ENCODE data around the gene ASTN1. TPM values are rescaled to one million over a fixed set of nuclear protein-coding genes. Genes with fewer than 3 reads are reported as not detected.

Gene ASTN1
- total RNA-seq, 4 donors from 2014 or later, result 1.2 to 2.2 (median 1.6) TPM

- no peaks in the 10 kb centered on the region for H3K27me3 ChIP-seq
- H3K27ac ChIP-seq (replicated peaks in 1 of 4), result no peak overlapping the region
- TF ChIP-seq POLR2AphosphoS5 (IDR thresholded peaks at IDR 0.05), result no peak
- no peak for TF ChIP-seq CTCF (IDR thresholded peaks at IDR 0.05)
- no peak for TF ChIP-seq EP300 (IDR thresholded peaks at IDR 0.05)
- no peak for TF ChIP-seq POLR2A (IDR thresholded peaks at IDR 0.05; ENCODE audit: low read depth)
- no peaks in the 10 kb centered on the region for H3K36me3 ChIP-seq
- H3K9me3 ChIP-seq, result no peaks in the 10 kb centered on the region
- no peak overlapping the region for H3K4me3 ChIP-seq
- DNase-seq (ENCODE audit: extremely low spot score), result no peak
- WGBS, result 72% methylated on average over 4 of the region's 4 CpGs
- peaks cover 0 to 4% (median 0%) of the 10 kb centered on the region in 4 donors for H3K4me1 ChIP-seq
- intact Hi-C loops (cut with DNase I), result no loop called here
These were observed 32.8 kb downstream of the ASTN1 start for GRCh38 chr1:177131723-177132122.

- TF ChIP-seq CTCF (IDR thresholded peaks at IDR 0.05) (no peak), EP300 (IDR thresholded peaks at IDR 0.05) (no peak), POLR2AphosphoS5 (IDR thresholded peaks at IDR 0.05) (no peak), POLR2A (IDR thresholded peaks at IDR 0.05; ENCODE audit: low read depth) (no peak)
- Histone ChIP-seq H3K27me3 (no peaks in the 10 kb centered on the region), H3K36me3 (no peaks in the 10 kb centered on the region), H3K4me3 (no peak overlapping the region), H3K27ac (replicated peaks in 1 of 4) (no peak overlapping the region), H3K4me1 (peaks cover 0 to 4% (median 0%) of the 10 kb centered on the region in 4 donors), H3K9me3 (no peaks in the 10 kb centered on the region)
- WGBS, result 78% methylated on average over 5 of the region's 5 CpGs
- DNase-seq (ENCODE audit: extremely low spot score), result no peak
- intact Hi-C loops (cut with DNase I), result no loop called here
These were observed 34.0 kb downstream of the ASTN1 start for GRCh38 chr1:177130451-177130945.

- no peak for DNase-seq (ENCODE audit: extremely low spot score)
- TF ChIP-seq POLR2A (IDR thresholded peaks at IDR 0.05; ENCODE audit: low read depth), result no peak
- TF ChIP-seq CTCF (IDR thresholded peaks at IDR 0.05), result no peak
- TF ChIP-seq POLR2AphosphoS5 (IDR thresholded peaks at IDR 0.05), result no peak
- no peaks in the 10 kb centered on the region for H3K36me3 ChIP-seq
- peaks cover 0 to 4% (median 0%) of the 10 kb centered on the region in 4 donors for H3K4me1 ChIP-seq
- H3K4me3 ChIP-seq, result no peak overlapping the region
- no peaks in the 10 kb centered on the region for H3K9me3 ChIP-seq
- intact Hi-C loops (cut with DNase I), result no loop called here
- no peaks in the 10 kb centered on the region for H3K27me3 ChIP-seq
- H3K27ac ChIP-seq (replicated peaks in 1 of 4), result no peak overlapping the region
- 80% methylated on average over 4 of the region's 4 CpGs for WGBS
These were observed 35.7 kb downstream of the ASTN1 start for GRCh38 chr1:177128665-177129281.

GRCh38 chr1:177126267-177126666 lies 38.2 kb downstream of the ASTN1 start:
- WGBS, result 68% methylated on average over 3 of the region's 3 CpGs
- intact Hi-C loops (cut with DNase I), result no loop called here
- peaks cover 0 to 4% (median 0%) of the 10 kb centered on the region in 4 donors for H3K4me1 ChIP-seq

More at GRCh38 chr1:177126267-177126666, 38.2 kb downstream of the ASTN1 start:
- no peak for TF ChIP-seq POLR2AphosphoS5 (IDR thresholded peaks at IDR 0.05)
- no peak for TF ChIP-seq POLR2A (IDR thresholded peaks at IDR 0.05; ENCODE audit: low read depth)
- TF ChIP-seq EP300 (IDR thresholded peaks at IDR 0.05), result no peak
- no peak for TF ChIP-seq CTCF (IDR thresholded peaks at IDR 0.05)
- H3K36me3 ChIP-seq, result no peaks in the 10 kb centered on the region
- H3K4me3 ChIP-seq, result no peak overlapping the region
- DNase-seq (ENCODE audit: extremely low spot score), result no peak
- H3K27ac ChIP-seq (replicated peaks in 1 of 4), result no peak overlapping the region
- no peaks in the 10 kb centered on the region for H3K27me3 ChIP-seq
- H3K9me3 ChIP-seq, result no peaks in the 10 kb centered on the region
